Measurements from ENCODE around the gene PPP1R15B.

DNA sequence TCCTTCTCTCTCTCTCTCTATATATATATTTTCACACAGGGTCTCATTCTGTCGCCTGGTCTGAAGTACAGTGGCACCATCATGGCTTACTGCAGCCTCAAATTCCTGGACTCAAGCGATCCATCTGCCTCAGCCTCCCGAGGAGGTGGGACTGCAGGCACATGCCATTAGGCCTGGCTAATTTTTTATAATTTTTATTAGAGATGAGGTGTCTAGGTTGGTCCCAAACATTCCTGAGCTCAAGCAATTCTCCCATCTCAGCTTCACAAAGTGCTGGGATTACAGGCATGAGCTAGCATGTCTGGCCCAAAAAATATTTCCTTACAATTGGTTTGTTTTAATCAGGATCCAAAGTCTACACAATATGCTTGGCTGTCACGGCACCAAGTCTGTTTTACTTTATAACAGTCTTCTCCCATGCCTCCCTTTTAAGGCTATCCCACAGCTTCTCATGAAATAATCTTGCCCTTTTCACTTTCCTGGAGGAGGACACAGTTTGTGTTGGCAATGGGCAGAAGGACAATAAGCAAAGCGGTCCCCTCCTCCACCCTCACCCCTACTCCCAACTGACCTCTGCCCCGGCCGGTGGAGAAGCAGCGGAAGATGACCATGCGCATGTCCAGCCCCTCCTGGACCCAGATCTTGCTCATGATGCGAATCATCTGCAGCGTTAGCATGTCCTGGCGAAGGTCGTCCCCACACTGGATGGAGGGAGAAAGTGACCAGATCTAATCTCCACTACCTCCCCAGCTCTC, 28.2 kb upstream of the PPP1R15B start:
- no peak for TF ChIP-seq EZH2 (IDR thresholded peaks at IDR 0.05; ENCODE audit: borderline replicate concordance, insufficient read depth, low read depth, low read length, poor library complexity, severe bottlenecking)
- TF ChIP-seq CTCF (IDR thresholded peaks at IDR 0.05): no peak
